ENCODE results near the gene REEP6.
"Not testable (repeated sequence)": the region's sequence is repeated elsewhere in the genome, so short reads cannot be mapped to it uniquely, and the experiment has no call there.

The REEP6 gene

GRCh38 chr19:1519802-1520201 lies 28.8 kb downstream of the REEP6 start:
- not testable (repeated sequence) for H3K4me3 ChIP-seq (ENCODE audit: low read length); H3K4me1 ChIP-seq (ENCODE audit: control insufficient read depth, insufficient read depth, low read length); H3K4me2 ChIP-seq (ENCODE audit: low read length); H3K9ac ChIP-seq (ENCODE audit: low read depth, low read length); H3K36me3 ChIP-seq (ENCODE audit: insufficient read depth, low read length); H3K9me3 ChIP-seq (replicated peaks; ENCODE audit: low read length)
- peaks cover 40% of the 10 kb centered on the region for H3K27me3 ChIP-seq (ENCODE audit: control insufficient read depth, insufficient read depth, low read length)

GRCh38 chr19:1520203-1520780 lies 29.3 kb downstream of the REEP6 start:
- H3K4me3 ChIP-seq (ENCODE audit: low read length): no peak overlapping the region
- H3K9ac ChIP-seq (ENCODE audit: low read depth, low read length): no peak overlapping the region
- H3K27me3 ChIP-seq (ENCODE audit: control insufficient read depth, insufficient read depth, low read length): peaks cover 44% of the 10 kb centered on the region
- no peaks in the 10 kb centered on the region for H3K4me1 ChIP-seq (ENCODE audit: control insufficient read depth, insufficient read depth, low read length)
- no peak overlapping the region for H3K4me2 ChIP-seq (ENCODE audit: low read length)
- no peaks in the 10 kb centered on the region for H3K9me3 ChIP-seq (replicated peaks; ENCODE audit: low read length)
- H3K36me3 ChIP-seq (ENCODE audit: insufficient read depth, low read length): no peaks in the 10 kb centered on the region

GRCh38 chr19:1521636-1522035 lies 30.7 kb downstream of the REEP6 start:
- no peak overlapping the region for H3K9ac ChIP-seq (ENCODE audit: low read depth, low read length)
- no peaks in the 10 kb centered on the region for H3K4me1 ChIP-seq (ENCODE audit: control insufficient read depth, insufficient read depth, low read length)
- no peak overlapping the region for H3K4me3 ChIP-seq (ENCODE audit: low read length)
- H3K4me2 ChIP-seq (ENCODE audit: low read length): no peak overlapping the region
- no peaks in the 10 kb centered on the region for H3K9me3 ChIP-seq (replicated peaks; ENCODE audit: low read length)
- H3K36me3 ChIP-seq (ENCODE audit: insufficient read depth, low read length): no peaks in the 10 kb centered on the region
- H3K27me3 ChIP-seq (ENCODE audit: control insufficient read depth, insufficient read depth, low read length): peaks cover 45% of the 10 kb centered on the region

GRCh38 chr19:1522061-1522460 lies 31.1 kb downstream of the REEP6 start:
- Histone ChIP-seq H3K4me2 (ENCODE audit: low read length) (no peak overlapping the region), H3K36me3 (ENCODE audit: insufficient read depth, low read length) (no peaks in the 10 kb centered on the region), H3K4me3 (ENCODE audit: low read length) (no peak overlapping the region), H3K9me3 (replicated peaks; ENCODE audit: low read length) (no peaks in the 10 kb centered on the region), H3K9ac (ENCODE audit: low read depth, low read length) (no peak overlapping the region), H3K4me1 (ENCODE audit: control insufficient read depth, insufficient read depth, low read length) (no peaks in the 10 kb centered on the region), H3K27me3 (ENCODE audit: control insufficient read depth, insufficient read depth, low read length) (peaks cover 45% of the 10 kb centered on the region)

GRCh38 chr19:1522838-1523237 lies 31.9 kb downstream of the REEP6 start:
- Histone ChIP-seq H3K4me1 (ENCODE audit: control insufficient read depth, insufficient read depth, low read length) (no peaks in the 10 kb centered on the region), H3K4me3 (ENCODE audit: low read length) (no peak overlapping the region), H3K36me3 (ENCODE audit: insufficient read depth, low read length) (no peaks in the 10 kb centered on the region), H3K27me3 (ENCODE audit: control insufficient read depth, insufficient read depth, low read length) (peaks cover 45% of the 10 kb centered on the region), H3K9ac (ENCODE audit: low read depth, low read length) (no peak overlapping the region), H3K9me3 (replicated peaks; ENCODE audit: low read length) (no peaks in the 10 kb centered on the region), H3K4me2 (ENCODE audit: low read length) (no peak overlapping the region)

GRCh38 chr19:1523412-1524286 lies 32.7 kb downstream of the REEP6 start, which contains the start of gene PLK5:
Gene PLK5 (plus strand): TSS chr19:1524077. CDS start chr19:1526997, 2,920 bp downstream.
- H3K4me3 ChIP-seq (ENCODE audit: low read length): no peak within 1 kb of the TSS
- H3K4me1 ChIP-seq (ENCODE audit: control insufficient read depth, insufficient read depth, low read length): no peaks in the 10 kb centered on the region
- peak within 1 kb of the TSS; percentile 25 for H3K4me2 ChIP-seq (ENCODE audit: low read length)
- no peak within 1 kb of the TSS for H3K9ac ChIP-seq (ENCODE audit: low read depth, low read length)
- no peaks in the 10 kb centered on the region for H3K36me3 ChIP-seq (ENCODE audit: insufficient read depth, low read length)
- H3K27me3 ChIP-seq (ENCODE audit: control insufficient read depth, insufficient read depth, low read length): peaks cover 39% of the 10 kb centered on the region
- no peaks in the 10 kb centered on the region for H3K9me3 ChIP-seq (replicated peaks; ENCODE audit: low read length)

- Histone ChIP-seq H3K36me3 (ENCODE audit: insufficient read depth, low read length) (no peaks in the 10 kb centered on the region), H3K4me3 (ENCODE audit: low read length) (no peak overlapping the region), H3K9ac (ENCODE audit: low read depth, low read length) (no peak overlapping the region), H3K4me1 (ENCODE audit: control insufficient read depth, insufficient read depth, low read length) (no peaks in the 10 kb centered on the region), H3K9me3 (replicated peaks; ENCODE audit: low read length) (no peaks in the 10 kb centered on the region), H3K27me3 (ENCODE audit: control insufficient read depth, insufficient read depth, low read length) (peaks cover 34% of the 10 kb centered on the region), H3K4me2 (ENCODE audit: low read length) (peak overlapping the region; percentile 25)
These were observed 33.4 kb downstream of the REEP6 start for GRCh38 chr19:1524287-1524971.

GRCh38 chr19:1524972-1525325 lies 34.0 kb downstream of the REEP6 start:
- Histone ChIP-seq H3K27me3 (ENCODE audit: control insufficient read depth, insufficient read depth, low read length) (peaks cover 34% of the 10 kb centered on the region), H3K4me1 (ENCODE audit: control insufficient read depth, insufficient read depth, low read length) (no peaks in the 10 kb centered on the region), H3K36me3 (ENCODE audit: insufficient read depth, low read length) (no peaks in the 10 kb centered on the region), H3K4me3 (ENCODE audit: low read length) (no peak overlapping the region), H3K4me2 (ENCODE audit: low read length) (no peak overlapping the region), H3K9ac (ENCODE audit: low read depth, low read length) (no peak overlapping the region), H3K9me3 (replicated peaks; ENCODE audit: low read length) (no peaks in the 10 kb centered on the region)

GRCh38 chr19:1525343-1525742 lies 34.4 kb downstream of the REEP6 start:
- Histone ChIP-seq H3K36me3 (ENCODE audit: insufficient read depth, low read length) (no peaks in the 10 kb centered on the region), H3K27me3 (ENCODE audit: control insufficient read depth, insufficient read depth, low read length) (peaks cover 34% of the 10 kb centered on the region), H3K4me3 (ENCODE audit: low read length) (no peak overlapping the region), H3K4me2 (ENCODE audit: low read length) (no peak overlapping the region), H3K9ac (ENCODE audit: low read depth, low read length) (no peak overlapping the region), H3K4me1 (ENCODE audit: control insufficient read depth, insufficient read depth, low read length) (no peaks in the 10 kb centered on the region), H3K9me3 (replicated peaks; ENCODE audit: low read length) (no peaks in the 10 kb centered on the region)

GRCh38 chr19:1526066-1526778 lies 35.2 kb downstream of the REEP6 start:
- no peak overlapping the region for H3K9ac ChIP-seq (ENCODE audit: low read depth, low read length)
- H3K9me3 ChIP-seq (replicated peaks; ENCODE audit: low read length): no peaks in the 10 kb centered on the region
- H3K4me1 ChIP-seq (ENCODE audit: control insufficient read depth, insufficient read depth, low read length): no peaks in the 10 kb centered on the region
- no peak overlapping the region for H3K4me3 ChIP-seq (ENCODE audit: low read length)
- no peaks in the 10 kb centered on the region for H3K36me3 ChIP-seq (ENCODE audit: insufficient read depth, low read length)
- peaks cover 34% of the 10 kb centered on the region for H3K27me3 ChIP-seq (ENCODE audit: control insufficient read depth, insufficient read depth, low read length)
- no peak overlapping the region for H3K4me2 ChIP-seq (ENCODE audit: low read length)

GRCh38 chr19:1526979-1527649 lies 36.1 kb downstream of the REEP6 start:
- Histone ChIP-seq H3K9me3 (replicated peaks; ENCODE audit: low read length) (no peaks in the 10 kb centered on the region), H3K4me1 (ENCODE audit: control insufficient read depth, insufficient read depth, low read length) (no peaks in the 10 kb centered on the region), H3K9ac (ENCODE audit: low read depth, low read length) (no peak overlapping the region), H3K27me3 (ENCODE audit: control insufficient read depth, insufficient read depth, low read length) (peaks cover 31% of the 10 kb centered on the region), H3K4me3 (ENCODE audit: low read length) (no peak overlapping the region), H3K36me3 (ENCODE audit: insufficient read depth, low read length) (no peaks in the 10 kb centered on the region), H3K4me2 (ENCODE audit: low read length) (no peak overlapping the region)
